GM12878 (cell line): ENCODE measurements around the gene MLKL. TPM values are rescaled to one million over a fixed set of nuclear protein-coding genes. Genes with fewer than 3 reads are reported as not detected.
A peak's percentile ranks its signal among the peaks of the same experiment; 100 is the strongest.

Experiments used
- BACH1 ChIP-seq: fragments of 450-650 bp; IDR thresholded peaks from 2 replicates; pipeline ENCODE4 v1.6.1; 2017; ENCODE audit warnings: mild to moderate bottlenecking, borderline replicate concordance
- BHLHE40 ChIP-seq, 2 experiments: fragments of 450-650 bp in 1 of 2; IDR thresholded peaks; 2 replicates each; pipeline ENCODE4 v1.6.1; 2011 to 2017; ENCODE audit warnings: low read depth in 2 of 2, borderline replicate concordance in 1 of 2, improper control_type of control experiment in 1 of 2, low read length in 1 of 2, mild to moderate bottlenecking in 1 of 2
- EED ChIP-seq: sonication (generic); IDR thresholded peaks from 2 replicates; pipeline ENCODE4 v1.6.1; 2016; ENCODE audit warnings: antibody characterized with exemption, low read depth
- IKZF1 ChIP-seq: fragments of 450-650 bp; conservative IDR thresholded peaks from 2 replicates; pipeline ENCODE4 v1.6.1; 2017; ENCODE audit warnings: antibody characterized with exemption, mild to moderate bottlenecking
- IKZF2 ChIP-seq, 2 experiments: fragments of 450-650 bp; IDR thresholded peaks; 2 replicates each; pipeline ENCODE4 v1.6.1; 2017; ENCODE audit warnings: mild to moderate bottlenecking in 2 of 2, moderate library complexity in 2 of 2
- JUND ChIP-seq: IDR thresholded peaks from 2 replicates; pipeline ENCODE4 v1.6.1; 2012; ENCODE audit warnings: low read depth, mild to moderate bottlenecking, low read length, improper control_type of control experiment, moderate library complexity
- MYC ChIP-seq: IDR thresholded peaks from 2 replicates; pipeline ENCODE4 v1.6.1; 2011; ENCODE audit warnings: mild to moderate bottlenecking, low read length, moderate library complexity, inconsistent platforms; ENCODE audit not compliant: insufficient read depth, insufficient replicate concordance, insufficient read length, severe bottlenecking
- SIN3A ChIP-seq: IDR thresholded peaks from 2 replicates; pipeline ENCODE4 v1.6.1; 2012; ENCODE audit warnings: low read depth, low read length, improper control_type of control experiment
- SPI1 ChIP-seq: IDR thresholded peaks from 2 replicates; pipeline ENCODE4 v1.6.1; 2011; ENCODE audit warnings: low read depth, mild to moderate bottlenecking, low read length, moderate library complexity, borderline replicate concordance; ENCODE audit not compliant: insufficient read depth
- ZNF622 ChIP-seq: fragments of 450-650 bp; IDR thresholded peaks from 2 replicates; pipeline ENCODE4 v1.6.1; 2017; ENCODE audit warnings: mild to moderate bottlenecking, inconsistent platforms
- polyA plus RNA-seq, 11 experiments: library from polyadenylated mRNA; depleted of rRNA in 4 of 11; unstranded in 6 of 11; stranded (reverse) in 5 of 11; fragments of >200 nt; fragmentation: Nextera tagmentation in 4 of 11; fragmentation: Illumina TruSeq in 1 of 11; extraction: Ambion mirVana in 4 of 11; extraction: Trizol in 1 of 11; gene quantifications; 1 replicate in 1 of 11; 2 replicates in 10 of 11; pipeline versions ENCODE4 v1.2.1 to v1.2.3, GENCODE V29; 2011 to 2016; ENCODE audit warnings: inconsistent platforms in 2 of 11, missing spikeins in 2 of 11, low read depth in 1 of 11
- total RNA-seq, 4 experiments: library from RNA; depleted of rRNA in 3 of 4; stranded (reverse); fragments of >200 nt in 3 of 4; fragmentation: Illumina TruSeq in 1 of 4; extraction: Trizol in 1 of 4; gene quantifications; 2 replicates each; pipeline versions ENCODE4 v1.2.1 to v1.2.3, GENCODE V29; 2013 to 2021
- TF ChIP-seq, protein P1 (sequence below): fragments of 450-650 bp; IDR thresholded peaks from 2 replicates; pipeline ENCODE4 v1.6.1; 2016; ENCODE audit warnings: mild to moderate bottlenecking, moderate library complexity, borderline replicate concordance
- TF ChIP-seq, protein P2 (sequence below): fragments of 450-650 bp; IDR thresholded peaks from 2 replicates; pipeline ENCODE4 v1.6.1; 2017; ENCODE audit warnings: mild to moderate bottlenecking, moderate library complexity
- TF ChIP-seq, protein P3 (sequence below): IDR thresholded peaks from 2 replicates; pipeline ENCODE4 v1.6.1; 2012; ENCODE audit warnings: mild to moderate bottlenecking, low read depth, low read length
- TF ChIP-seq, protein P4 (sequence below): fragments of 450-650 bp; IDR thresholded peaks from 2 replicates; pipeline ENCODE4 v1.6.1; 2017; ENCODE audit warnings: low read depth, mild to moderate bottlenecking, moderate library complexity

The MLKL gene
- total and polyA plus RNA-seq, 10 of the 15 experiments (the other 5 are each of a cell fraction or from before 2014, with no cell fraction given) = 3.8 to 14.5 (median 11.2) TPM

DNA sequence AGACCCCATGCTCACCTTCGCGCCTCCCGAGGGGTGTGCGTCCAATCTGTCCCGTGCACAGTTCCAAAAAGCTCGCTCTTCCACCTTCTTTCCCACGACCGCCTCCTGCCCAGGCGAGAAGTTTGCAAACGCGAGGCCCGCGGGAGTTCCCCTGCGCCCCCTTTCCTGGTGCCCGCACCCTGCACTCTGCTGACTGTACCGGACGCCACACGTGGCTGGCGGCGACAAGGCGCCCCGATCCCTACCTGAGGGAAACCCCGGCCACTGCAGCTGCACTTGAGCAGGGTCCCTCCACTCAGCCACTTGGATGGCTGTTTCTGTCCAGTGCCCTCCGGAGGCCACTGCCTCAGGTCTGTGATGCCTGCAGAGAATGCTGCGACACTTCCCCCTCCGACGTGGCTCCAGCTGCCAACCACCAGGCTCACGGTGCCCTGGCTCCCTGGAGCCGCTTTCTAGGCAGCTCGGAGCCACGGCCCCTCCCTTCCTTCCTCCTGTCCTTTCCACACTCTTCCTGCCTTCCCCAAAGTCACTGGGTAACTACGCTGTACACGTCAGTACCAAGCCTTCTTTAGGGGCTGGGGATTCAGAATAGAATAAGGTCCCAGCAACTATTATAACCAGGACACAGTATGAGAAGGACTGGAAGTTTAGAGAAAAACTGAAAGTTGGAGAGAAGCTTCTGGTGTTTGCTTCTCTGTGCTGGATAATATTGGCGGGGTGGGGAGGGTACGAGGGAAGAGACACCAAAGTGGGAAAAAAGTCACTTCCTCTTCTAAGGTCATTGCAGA is at the start of gene MLKL (continued):
- peak; percentile 67 for TF ChIP-seq MYC
- TF ChIP-seq BACH1 = 0 out of 2 replicates have a peak, but pooled peaks have one; percentile 29
- peak; percentile 36; the same call in 1 of the 2 replicates for TF ChIP-seq SIN3A
- peak; percentile 74 for TF ChIP-seq IKZF1
- TF ChIP-seq, protein P1, sequence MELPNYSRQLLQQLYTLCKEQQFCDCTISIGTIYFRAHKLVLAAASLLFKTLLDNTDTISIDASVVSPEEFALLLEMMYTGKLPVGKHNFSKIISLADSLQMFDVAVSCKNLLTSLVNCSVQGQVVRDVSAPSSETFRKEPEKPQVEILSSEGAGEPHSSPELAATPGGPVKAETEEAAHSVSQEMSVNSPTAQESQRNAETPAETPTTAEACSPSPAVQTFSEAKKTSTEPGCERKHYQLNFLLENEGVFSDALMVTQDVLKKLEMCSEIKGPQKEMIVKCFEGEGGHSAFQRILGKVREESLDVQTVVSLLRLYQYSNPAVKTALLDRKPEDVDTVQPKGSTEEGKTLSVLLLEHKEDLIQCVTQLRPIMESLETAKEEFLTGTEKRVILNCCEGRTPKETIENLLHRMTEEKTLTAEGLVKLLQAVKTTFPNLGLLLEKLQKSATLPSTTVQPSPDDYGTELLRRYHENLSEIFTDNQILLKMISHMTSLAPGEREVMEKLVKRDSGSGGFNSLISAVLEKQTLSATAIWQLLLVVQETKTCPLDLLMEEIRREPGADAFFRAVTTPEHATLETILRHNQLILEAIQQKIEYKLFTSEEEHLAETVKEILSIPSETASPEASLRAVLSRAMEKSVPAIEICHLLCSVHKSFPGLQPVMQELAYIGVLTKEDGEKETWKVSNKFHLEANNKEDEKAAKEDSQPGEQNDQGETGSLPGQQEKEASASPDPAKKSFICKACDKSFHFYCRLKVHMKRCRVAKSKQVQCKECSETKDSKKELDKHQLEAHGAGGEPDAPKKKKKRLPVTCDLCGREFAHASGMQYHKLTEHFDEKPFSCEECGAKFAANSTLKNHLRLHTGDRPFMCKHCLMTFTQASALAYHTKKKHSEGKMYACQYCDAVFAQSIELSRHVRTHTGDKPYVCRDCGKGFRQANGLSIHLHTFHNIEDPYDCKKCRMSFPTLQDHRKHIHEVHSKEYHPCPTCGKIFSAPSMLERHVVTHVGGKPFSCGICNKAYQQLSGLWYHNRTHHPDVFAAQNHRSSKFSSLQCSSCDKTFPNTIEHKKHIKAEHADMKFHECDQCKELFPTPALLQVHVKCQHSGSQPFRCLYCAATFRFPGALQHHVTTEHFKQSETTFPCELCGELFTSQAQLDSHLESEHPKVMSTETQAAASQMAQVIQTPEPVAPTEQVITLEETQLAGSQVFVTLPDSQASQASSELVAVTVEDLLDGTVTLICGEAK = no peak
- TF ChIP-seq, protein P2, sequence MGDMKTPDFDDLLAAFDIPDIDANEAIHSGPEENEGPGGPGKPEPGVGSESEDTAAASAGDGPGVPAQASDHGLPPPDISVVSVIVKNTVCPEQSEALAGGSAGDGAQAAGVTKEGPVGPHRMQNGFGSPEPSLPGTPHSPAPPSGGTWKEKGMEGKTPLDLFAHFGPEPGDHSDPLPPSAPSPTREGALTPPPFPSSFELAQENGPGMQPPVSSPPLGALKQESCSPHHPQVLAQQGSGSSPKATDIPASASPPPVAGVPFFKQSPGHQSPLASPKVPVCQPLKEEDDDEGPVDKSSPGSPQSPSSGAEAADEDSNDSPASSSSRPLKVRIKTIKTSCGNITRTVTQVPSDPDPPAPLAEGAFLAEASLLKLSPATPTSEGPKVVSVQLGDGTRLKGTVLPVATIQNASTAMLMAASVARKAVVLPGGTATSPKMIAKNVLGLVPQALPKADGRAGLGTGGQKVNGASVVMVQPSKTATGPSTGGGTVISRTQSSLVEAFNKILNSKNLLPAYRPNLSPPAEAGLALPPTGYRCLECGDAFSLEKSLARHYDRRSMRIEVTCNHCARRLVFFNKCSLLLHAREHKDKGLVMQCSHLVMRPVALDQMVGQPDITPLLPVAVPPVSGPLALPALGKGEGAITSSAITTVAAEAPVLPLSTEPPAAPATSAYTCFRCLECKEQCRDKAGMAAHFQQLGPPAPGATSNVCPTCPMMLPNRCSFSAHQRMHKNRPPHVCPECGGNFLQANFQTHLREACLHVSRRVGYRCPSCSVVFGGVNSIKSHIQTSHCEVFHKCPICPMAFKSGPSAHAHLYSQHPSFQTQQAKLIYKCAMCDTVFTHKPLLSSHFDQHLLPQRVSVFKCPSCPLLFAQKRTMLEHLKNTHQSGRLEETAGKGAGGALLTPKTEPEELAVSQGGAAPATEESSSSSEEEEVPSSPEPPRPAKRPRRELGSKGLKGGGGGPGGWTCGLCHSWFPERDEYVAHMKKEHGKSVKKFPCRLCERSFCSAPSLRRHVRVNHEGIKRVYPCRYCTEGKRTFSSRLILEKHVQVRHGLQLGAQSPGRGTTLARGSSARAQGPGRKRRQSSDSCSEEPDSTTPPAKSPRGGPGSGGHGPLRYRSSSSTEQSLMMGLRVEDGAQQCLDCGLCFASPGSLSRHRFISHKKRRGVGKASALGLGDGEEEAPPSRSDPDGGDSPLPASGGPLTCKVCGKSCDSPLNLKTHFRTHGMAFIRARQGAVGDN = peak; percentile 56; the same call in 1 of the 2 replicates
- peak; percentile 65 for TF ChIP-seq EED
- TF ChIP-seq, protein P3, sequence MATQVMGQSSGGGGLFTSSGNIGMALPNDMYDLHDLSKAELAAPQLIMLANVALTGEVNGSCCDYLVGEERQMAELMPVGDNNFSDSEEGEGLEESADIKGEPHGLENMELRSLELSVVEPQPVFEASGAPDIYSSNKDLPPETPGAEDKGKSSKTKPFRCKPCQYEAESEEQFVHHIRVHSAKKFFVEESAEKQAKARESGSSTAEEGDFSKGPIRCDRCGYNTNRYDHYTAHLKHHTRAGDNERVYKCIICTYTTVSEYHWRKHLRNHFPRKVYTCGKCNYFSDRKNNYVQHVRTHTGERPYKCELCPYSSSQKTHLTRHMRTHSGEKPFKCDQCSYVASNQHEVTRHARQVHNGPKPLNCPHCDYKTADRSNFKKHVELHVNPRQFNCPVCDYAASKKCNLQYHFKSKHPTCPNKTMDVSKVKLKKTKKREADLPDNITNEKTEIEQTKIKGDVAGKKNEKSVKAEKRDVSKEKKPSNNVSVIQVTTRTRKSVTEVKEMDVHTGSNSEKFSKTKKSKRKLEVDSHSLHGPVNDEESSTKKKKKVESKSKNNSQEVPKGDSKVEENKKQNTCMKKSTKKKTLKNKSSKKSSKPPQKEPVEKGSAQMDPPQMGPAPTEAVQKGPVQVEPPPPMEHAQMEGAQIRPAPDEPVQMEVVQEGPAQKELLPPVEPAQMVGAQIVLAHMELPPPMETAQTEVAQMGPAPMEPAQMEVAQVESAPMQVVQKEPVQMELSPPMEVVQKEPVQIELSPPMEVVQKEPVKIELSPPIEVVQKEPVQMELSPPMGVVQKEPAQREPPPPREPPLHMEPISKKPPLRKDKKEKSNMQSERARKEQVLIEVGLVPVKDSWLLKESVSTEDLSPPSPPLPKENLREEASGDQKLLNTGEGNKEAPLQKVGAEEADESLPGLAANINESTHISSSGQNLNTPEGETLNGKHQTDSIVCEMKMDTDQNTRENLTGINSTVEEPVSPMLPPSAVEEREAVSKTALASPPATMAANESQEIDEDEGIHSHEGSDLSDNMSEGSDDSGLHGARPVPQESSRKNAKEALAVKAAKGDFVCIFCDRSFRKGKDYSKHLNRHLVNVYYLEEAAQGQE = no peak
- peak; percentile 34 to 77; a peak in 3 of 4 replicates for TF ChIP-seq BHLHE40 (IDR thresholded peaks at IDR 0.05; ENCODE audit: borderline replicate concordance in 1 of 2, low read depth in 2 of 2, low read length in 1 of 2)
- TF ChIP-seq, protein P4, sequence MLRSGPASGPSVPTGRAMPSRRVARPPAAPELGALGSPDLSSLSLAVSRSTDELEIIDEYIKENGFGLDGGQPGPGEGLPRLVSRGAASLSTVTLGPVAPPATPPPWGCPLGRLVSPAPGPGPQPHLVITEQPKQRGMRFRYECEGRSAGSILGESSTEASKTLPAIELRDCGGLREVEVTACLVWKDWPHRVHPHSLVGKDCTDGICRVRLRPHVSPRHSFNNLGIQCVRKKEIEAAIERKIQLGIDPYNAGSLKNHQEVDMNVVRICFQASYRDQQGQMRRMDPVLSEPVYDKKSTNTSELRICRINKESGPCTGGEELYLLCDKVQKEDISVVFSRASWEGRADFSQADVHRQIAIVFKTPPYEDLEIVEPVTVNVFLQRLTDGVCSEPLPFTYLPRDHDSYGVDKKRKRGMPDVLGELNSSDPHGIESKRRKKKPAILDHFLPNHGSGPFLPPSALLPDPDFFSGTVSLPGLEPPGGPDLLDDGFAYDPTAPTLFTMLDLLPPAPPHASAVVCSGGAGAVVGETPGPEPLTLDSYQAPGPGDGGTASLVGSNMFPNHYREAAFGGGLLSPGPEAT = peak; percentile 15; the same call in 1 of the 2 replicates
- TF ChIP-seq ZNF622 = no peak
- TF ChIP-seq IKZF2 (IDR thresholded peaks at IDR 0.05) = peak; percentile 40 to 54; a peak in 3 of 4 replicates
- peak; percentile 88 for TF ChIP-seq SPI1
- TF ChIP-seq JUND = no peak
